ENCODE results near the gene TIMELESS. TPM values are rescaled to one million over a fixed set of nuclear protein-coding genes. Genes with fewer than 3 reads are reported as not detected.
"Not testable (repeated sequence)": the region's sequence is repeated elsewhere in the genome, so short reads cannot be mapped to it uniquely, and the experiment has no call there.

The TIMELESS gene
- total RNA-seq, 1 experiment from 2014 or later = 48.6 TPM

DNA sequence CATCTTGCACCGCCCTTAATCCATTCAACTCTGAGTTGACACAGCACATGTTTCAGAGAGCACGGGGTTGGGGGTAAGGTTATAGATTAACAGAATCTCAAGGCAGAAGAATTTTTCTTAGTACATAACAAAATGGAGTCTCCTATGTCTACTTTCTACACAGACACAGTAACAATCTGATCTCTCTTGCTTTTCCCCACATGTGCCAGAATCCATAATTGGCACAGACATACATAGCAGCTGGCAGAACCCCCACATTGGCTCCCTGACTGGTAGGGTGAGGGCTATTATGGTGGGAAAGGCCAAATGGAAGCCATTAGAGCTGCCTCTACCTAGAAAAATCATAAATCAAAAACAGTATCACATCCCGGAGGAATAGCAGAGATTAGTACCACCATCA, 48.1 kb downstream of the TIMELESS start:
- BruUV-seq (replicated peaks); H3K27me3 Mint-ChIP-seq (ENCODE audit: unreplicated experiment); H3K4me3 Mint-ChIP-seq (ENCODE audit: low read depth, unreplicated experiment); H3K4me1 Mint-ChIP-seq (ENCODE audit: low read depth, unreplicated experiment); DNase-seq; intact Hi-C loops (cut with micrococcal nuclease; ENCODE audit: unreplicated experiment); H3K36me3 Mint-ChIP-seq (ENCODE audit: insufficient read depth, unreplicated experiment); H3K9me3 Mint-ChIP-seq (ENCODE audit: low read depth, unreplicated experiment); CTCF ChIA-PET; H3K27ac Mint-ChIP-seq (ENCODE audit: unreplicated experiment): not testable (repeated sequence)

GRCh38 chr12:56399466-56399865, 49.8 kb downstream of the TIMELESS start:
- H3K4me3 Mint-ChIP-seq (ENCODE audit: low read depth, unreplicated experiment); H3K9me3 Mint-ChIP-seq (ENCODE audit: low read depth, unreplicated experiment); CTCF ChIA-PET; H3K36me3 Mint-ChIP-seq (ENCODE audit: insufficient read depth, unreplicated experiment); H3K27ac Mint-ChIP-seq (ENCODE audit: unreplicated experiment); DNase-seq; intact Hi-C loops (cut with micrococcal nuclease; ENCODE audit: unreplicated experiment); BruUV-seq (replicated peaks); H3K27me3 Mint-ChIP-seq (ENCODE audit: unreplicated experiment); H3K4me1 Mint-ChIP-seq (ENCODE audit: low read depth, unreplicated experiment): not testable (repeated sequence)

GRCh38 chr12:56398324-56398723, 50.9 kb downstream of the TIMELESS start:
- TF ChIP-seq, protein P1, sequence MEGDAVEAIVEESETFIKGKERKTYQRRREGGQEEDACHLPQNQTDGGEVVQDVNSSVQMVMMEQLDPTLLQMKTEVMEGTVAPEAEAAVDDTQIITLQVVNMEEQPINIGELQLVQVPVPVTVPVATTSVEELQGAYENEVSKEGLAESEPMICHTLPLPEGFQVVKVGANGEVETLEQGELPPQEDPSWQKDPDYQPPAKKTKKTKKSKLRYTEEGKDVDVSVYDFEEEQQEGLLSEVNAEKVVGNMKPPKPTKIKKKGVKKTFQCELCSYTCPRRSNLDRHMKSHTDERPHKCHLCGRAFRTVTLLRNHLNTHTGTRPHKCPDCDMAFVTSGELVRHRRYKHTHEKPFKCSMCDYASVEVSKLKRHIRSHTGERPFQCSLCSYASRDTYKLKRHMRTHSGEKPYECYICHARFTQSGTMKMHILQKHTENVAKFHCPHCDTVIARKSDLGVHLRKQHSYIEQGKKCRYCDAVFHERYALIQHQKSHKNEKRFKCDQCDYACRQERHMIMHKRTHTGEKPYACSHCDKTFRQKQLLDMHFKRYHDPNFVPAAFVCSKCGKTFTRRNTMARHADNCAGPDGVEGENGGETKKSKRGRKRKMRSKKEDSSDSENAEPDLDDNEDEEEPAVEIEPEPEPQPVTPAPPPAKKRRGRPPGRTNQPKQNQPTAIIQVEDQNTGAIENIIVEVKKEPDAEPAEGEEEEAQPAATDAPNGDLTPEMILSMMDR (IDR thresholded peaks at IDR 0.05; ENCODE audit: unreplicated experiment) = no peak
- intact Hi-C loops (cut with micrococcal nuclease; ENCODE audit: unreplicated experiment) = no loop called here
- H3K4me1 Mint-ChIP-seq (ENCODE audit: low read depth, unreplicated experiment) = peaks cover 7% of the 10 kb centered on the region
- DNase-seq = no peak
- BruUV-seq (replicated peaks) = no TSS peak
- peaks cover 7% of the 10 kb centered on the region for H3K9me3 Mint-ChIP-seq (ENCODE audit: low read depth, unreplicated experiment)
- no peak overlapping the region for H3K27ac Mint-ChIP-seq (ENCODE audit: unreplicated experiment)
- no peaks in the 10 kb centered on the region for H3K36me3 Mint-ChIP-seq (ENCODE audit: insufficient read depth, unreplicated experiment)
- H3K27me3 Mint-ChIP-seq (ENCODE audit: unreplicated experiment) = no peaks in the 10 kb centered on the region
- no peak overlapping the region for H3K4me3 Mint-ChIP-seq (ENCODE audit: low read depth, unreplicated experiment)
- CTCF ChIA-PET = interaction anchor here (1.8 kb wide), 1 partner anchor 23 kb away, joined by 3 read pairs; no protein-coding TSS in a partner anchor

DNA sequence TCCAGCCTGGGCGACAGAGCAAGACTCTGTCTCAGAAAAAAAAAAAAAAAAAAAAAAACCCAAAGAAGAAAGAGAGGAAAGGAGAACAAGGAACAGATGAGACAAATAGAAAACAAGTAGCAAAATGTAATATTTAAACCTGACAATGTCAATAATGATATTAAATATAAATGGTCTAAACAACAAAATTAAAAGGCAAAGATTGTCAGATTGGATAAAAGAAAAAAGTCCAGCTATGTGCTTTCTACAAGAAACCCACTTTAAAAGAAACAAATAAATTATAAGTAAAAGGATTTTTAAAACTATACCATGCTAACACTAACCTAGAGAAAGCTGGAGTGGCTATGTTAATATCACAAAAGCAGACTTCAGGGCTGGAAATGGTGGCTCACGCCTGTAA, 56.9 kb downstream of the TIMELESS start:
- no peak overlapping the region for H3K4me3 Mint-ChIP-seq (ENCODE audit: low read depth, unreplicated experiment)
- intact Hi-C loops (cut with micrococcal nuclease; ENCODE audit: unreplicated experiment) = no loop called here
- H3K27ac Mint-ChIP-seq (ENCODE audit: unreplicated experiment) = no peak overlapping the region
- CTCF ChIA-PET = interaction anchor here (0.6 kb wide), 2 partner anchors 23 to 38 kb away, joined by 3 read pairs; no protein-coding TSS in a partner anchor
- H3K4me1 Mint-ChIP-seq (ENCODE audit: low read depth, unreplicated experiment) = peaks cover under 1% of the 10 kb centered on the region
- no peaks in the 10 kb centered on the region for H3K27me3 Mint-ChIP-seq (ENCODE audit: unreplicated experiment)
- no peaks in the 10 kb centered on the region for H3K36me3 Mint-ChIP-seq (ENCODE audit: insufficient read depth, unreplicated experiment)
- no peaks in the 10 kb centered on the region for H3K9me3 Mint-ChIP-seq (ENCODE audit: low read depth, unreplicated experiment)
- no TSS peak for BruUV-seq (replicated peaks)
- TF ChIP-seq, protein P1 (IDR thresholded peaks at IDR 0.05; ENCODE audit: unreplicated experiment) = no peak
- DNase-seq = no peak

DNA sequence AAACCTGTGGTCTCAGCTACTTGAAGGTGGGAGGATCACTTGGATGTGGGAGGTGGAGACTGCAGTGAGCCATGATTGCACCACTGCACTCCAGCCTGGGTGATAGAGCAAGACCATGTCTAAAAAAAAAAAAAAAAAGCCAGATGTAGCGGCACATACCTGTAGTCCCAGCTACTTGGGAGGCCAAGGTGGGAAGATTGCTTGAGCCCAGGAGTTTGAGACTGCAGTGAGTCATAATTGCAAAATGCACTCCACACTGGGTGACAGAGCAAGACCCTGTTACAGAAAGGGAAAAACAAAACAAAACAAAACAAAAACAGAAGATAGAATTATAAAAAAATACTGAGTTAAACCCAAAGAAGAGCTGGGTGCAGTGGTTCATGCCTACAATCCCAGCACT, 57.5 kb downstream of the TIMELESS start:
- intact Hi-C loops (cut with micrococcal nuclease; ENCODE audit: unreplicated experiment) = no loop called here
- Mint-ChIP-seq H3K4me3 (ENCODE audit: low read depth, unreplicated experiment) (no peak overlapping the region), H3K27me3 (ENCODE audit: unreplicated experiment) (no peaks in the 10 kb centered on the region), H3K9me3 (ENCODE audit: low read depth, unreplicated experiment) (no peaks in the 10 kb centered on the region), H3K4me1 (ENCODE audit: low read depth, unreplicated experiment) (peaks cover 7% of the 10 kb centered on the region), H3K27ac (ENCODE audit: unreplicated experiment) (no peak overlapping the region), H3K36me3 (ENCODE audit: insufficient read depth, unreplicated experiment) (no peaks in the 10 kb centered on the region)
- no peak for DNase-seq
- no TSS peak for BruUV-seq (replicated peaks)
- CTCF ChIA-PET = interaction anchor here (0.6 kb wide), 1 partner anchor 23 kb away, joined by 3 read pairs; no protein-coding TSS in a partner anchor
- TF ChIP-seq, protein P1 (IDR thresholded peaks at IDR 0.05; ENCODE audit: unreplicated experiment) = no peak

All from Calu3 (cell line).